OCI-M1 (cell line): ENCODE measurements around the gene SPDEF.

Experiments used
- DNase-seq: peaks from one replicate; lab custom pipeline; 2025; lab: John Stamatoyannopoulos, UW

Gene SPDEF

DNA sequence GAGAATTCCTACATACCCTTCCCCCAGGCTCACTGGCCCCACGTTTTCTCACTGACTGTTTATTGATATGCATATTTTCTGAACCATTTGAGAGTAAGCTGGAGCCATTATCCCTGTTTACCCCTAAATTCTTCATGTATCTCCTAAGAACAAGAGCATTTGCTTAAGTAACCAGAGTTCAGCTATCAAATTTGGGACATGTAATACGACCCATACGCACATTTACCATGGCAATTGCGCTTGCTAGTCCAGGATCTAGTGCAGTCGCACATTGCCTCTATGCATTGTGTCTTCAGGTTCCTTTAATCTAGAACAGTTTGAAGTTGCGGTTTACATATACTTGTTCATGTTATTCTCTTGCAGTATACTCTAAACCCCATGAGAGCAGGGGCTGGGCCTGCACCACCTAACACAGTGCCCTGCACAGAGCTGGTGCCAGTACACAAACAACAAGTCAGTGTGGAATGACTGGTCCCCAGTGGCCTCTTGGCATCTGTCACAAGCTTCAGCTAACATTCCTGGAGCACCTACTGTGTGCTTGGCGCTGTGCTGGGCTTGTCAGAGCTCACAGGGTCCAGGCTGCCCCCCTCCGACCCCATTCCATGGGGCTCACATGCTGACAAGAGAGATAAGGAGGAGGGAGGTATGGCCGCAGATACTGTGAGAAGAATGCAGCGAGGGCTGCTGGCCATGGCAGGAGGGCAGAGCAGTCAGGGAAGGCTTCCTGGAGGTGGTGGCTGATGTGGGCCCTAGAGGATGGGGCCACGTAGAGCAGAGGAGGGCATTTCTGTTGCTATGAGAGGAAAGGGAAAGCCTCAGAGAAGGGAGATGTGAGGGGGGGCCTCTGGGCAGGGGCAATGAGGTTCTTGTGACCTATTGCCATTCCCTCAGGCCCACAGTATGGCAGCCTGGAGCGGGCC, 28.1 kb downstream of the SPDEF start:
- DNase-seq: no peak

DNA sequence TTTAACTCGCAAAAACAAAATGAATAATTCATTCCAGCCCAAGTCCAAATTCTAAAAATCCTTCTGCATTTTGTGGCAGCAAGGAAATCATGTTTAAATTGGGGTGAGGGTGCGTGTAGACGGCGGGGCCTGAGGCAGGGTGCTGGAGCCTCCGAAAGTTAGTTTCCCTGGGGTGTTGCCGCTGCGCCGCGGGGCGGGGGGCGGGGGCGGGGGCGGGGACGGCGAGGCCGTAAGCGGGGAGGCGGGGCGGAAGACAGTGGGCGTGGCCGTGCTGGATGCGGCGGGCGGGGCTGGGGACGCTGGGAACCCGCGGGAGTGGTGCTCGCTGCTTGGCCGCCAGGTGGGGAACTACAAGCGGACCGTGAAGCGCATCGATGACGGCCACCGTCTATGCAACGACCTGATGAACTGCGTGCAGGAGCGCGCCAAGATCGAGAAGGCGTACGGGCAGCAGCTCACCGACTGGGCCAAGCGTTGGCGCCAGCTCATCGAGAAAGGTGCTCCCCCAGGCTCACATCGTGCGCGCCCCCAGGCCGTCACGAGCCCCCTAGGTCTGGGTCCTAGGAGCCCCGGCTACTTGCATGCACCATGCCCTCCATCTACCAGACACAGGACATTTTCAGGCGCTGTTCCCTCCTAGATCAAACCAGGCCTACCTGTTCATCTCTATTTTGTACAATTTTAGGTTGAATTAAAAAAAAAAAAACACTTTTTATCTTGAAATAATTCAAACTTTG, 29.0 kb downstream of the SPDEF start:
- DNase-seq: peak; percentile 96

DNA sequence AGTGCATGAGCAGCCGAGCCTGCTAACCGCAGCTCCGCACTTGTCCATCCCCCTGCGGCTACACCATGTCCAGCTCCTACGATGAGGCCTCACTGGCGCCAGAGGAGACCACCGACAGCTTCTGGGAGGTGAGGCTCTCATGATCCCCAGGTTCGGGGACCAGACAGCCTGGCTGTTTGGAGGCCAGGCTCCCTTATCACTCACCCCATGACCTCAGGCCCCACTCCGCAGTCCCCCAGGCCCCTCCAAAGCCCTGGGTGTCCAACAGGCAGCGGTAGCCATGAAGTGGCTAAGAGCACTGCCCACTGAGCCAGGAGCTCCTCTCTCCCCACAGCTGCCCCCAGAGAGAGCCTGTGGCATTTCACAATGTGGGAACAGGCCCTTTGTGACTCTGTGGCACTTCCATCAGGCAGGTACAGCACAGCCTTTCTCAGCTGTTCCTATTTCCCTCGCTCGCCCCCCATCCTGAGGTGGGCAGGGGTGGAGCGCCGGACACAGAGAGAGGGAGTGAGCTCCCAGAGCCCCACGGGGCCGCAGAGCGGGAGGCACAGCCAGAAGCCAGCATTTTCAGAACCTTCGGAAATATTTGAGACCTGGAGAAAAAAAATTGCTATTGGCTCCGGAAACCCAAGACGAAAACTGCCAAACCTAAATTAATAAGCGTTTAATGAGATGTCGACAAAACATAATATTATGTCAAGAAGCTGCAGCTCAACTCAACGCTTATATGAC, 29.7 kb downstream of the SPDEF start:
- no peak for DNase-seq

DNA sequence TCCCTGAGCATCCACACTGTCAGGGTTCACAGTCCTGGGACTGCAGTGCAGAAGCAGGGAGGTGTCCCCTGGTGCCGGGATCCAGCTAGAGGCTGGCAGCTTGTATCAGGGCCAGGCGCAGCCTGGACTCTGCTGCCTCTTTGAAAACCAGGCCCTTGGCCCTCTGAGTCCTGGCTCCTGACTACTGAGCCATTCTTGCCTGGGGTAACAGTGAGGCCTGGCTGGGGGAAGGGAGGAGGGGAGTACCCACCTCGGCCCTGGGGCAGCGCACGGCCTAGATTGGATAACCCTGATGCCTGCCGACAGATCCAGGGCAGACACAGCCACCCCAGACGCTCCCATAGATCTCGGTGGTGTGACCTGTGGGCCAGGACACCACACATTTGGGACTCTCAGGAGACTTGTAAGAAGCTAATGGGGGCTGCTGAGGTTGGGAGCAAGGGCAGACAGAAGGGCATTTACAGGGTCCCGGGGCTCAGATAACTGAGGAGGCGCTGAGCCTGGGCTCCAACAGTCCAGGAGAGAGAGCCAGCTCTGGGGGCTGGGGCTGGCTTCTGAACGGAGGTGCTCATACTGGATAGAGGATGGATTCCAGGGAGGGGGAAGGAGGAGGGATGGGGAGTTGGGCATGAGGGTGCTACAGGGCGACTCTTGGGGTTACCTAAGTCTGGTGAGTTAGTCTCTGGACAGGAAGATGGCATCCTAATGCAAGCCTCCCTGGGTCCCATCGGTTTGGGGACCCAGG, 30.5 kb downstream of the SPDEF start:
- no peak for DNase-seq

DNA sequence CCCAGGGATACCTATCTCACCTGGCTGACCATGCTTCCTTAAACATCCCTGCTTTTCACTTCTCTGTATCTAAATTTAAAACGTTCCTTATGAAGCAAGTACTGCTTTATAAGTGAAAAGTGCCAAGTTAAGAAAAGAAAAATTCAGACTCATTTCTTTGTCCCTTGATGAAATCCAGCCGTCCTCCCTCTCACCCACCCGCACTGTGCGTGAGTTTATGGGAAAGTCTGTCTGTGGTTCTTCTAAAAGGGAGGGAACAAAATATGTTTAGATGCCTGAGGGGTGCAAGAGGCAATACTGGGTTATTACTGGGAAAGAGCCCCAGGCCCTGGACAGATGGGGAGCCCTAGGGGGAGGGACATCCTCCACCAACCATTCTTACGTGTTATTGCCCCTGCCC, 31.2 kb downstream of the SPDEF start:
- no peak for DNase-seq

DNA sequence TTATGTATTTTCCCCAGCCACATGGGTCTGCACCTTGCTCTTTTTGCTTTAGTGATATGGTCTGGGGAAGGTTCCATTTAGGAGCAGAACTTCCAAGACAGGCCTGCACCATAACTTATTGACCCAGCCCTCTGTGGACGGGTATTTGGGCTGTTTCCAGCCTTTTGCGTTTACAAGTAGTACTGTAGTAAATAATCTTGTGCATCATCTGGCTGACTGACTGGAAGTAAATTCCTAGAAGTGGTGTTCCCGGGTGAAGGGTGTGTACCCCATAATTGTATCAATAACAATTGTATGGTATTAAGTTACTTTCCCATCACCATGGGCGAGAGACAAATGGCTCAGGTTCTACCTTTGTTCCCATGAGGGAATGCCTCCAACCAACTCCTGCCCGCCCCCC, 31.6 kb downstream of the SPDEF start:
- DNase-seq: no peak

DNA sequence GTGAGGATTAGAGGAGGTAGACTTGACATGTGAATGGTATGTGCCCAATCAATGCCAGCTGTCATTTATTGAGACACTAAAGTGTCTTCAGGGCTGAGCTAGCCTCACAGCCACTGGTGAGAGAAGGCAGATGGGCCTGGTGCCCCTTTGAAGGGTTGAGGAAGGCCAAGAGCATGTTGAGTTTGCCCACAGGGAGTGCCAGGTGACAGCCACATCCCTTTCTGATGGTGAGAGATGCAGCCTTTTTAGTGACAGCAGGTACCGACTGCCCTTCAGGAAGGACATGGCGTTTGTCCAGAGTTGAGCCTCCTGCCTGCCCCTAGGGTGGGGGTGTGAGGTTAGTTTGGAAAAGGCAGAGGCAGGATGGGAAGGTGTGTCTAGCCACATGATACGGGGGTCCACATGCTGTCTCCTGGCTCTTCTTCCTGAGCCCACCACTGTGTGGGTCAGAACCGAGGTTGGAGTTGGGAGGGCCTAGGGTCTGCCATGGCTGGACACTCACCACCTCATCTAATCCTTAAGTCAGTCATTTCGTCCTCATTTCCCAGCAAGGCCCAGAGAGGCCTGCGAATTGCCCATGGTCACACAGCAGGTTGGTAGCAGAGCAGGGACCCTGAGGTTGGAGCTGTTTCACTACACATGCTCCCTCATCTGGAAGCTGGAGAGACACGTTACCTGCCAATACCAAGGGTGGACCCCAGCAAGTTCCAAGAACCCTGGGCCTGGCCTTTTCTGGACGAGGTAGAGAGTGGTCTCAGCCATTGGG, 32.5 kb downstream of the SPDEF start:
- no peak for DNase-seq

DNA sequence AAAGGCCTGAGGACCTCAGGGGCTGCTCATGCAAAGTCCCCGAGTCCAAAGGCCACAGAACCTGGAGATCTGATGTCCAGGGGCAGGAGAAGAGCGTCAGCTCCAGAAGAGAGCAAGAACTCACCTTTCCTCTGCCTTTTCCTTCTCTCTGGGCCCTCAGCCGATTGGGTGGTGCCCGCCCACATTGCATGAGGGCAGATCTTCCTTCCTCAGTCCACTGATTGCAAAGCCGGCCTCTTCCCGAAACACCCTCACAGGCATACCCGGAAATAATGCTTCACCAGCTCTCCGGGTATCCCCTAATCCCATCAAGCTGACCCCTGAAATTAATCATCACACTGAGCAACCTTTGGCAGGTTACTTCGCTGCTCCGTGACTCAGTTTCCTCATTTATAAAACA, 33.4 kb downstream of the SPDEF start:
- DNase-seq: no peak

DNA sequence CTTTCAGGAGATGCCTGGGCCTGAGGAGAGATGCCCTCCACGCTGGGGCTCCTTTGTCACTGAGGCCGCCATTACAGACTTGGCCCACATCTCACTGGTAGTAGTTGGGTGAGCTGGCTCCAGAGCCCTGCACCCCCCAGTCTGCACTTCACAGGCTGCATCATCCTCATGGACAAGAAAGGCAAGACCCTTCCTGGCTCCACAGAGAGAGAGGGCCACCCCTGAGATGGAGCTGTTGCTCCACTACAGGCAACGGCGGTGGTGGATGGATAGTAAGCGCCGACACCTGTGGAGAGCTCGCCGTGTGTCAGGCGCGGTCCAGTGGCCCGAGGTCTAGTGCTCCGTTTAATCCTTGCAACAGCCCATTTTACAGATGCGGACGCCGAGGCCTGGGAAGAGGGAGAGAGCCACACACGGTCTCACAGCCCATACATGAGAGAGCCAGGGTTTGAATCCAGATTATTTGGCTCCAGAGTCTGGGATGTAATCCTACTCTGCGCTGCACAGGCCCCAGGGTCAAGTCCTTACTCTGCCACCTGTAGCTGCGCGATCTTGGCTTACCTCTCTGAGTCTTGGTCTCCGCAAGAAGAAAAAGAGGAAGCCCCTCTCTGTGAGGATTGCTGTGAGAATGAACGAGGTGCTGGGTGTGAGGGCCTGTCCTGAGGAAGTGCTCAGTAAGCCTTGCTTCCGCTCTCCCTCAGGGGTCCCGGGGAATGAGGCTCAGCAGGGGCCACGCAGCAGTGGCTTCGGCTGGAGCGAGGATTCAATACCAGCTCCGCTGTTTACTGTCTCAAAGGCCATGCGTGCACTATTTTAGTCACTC, 34.5 kb downstream of the SPDEF start:
- no peak for DNase-seq

DNA sequence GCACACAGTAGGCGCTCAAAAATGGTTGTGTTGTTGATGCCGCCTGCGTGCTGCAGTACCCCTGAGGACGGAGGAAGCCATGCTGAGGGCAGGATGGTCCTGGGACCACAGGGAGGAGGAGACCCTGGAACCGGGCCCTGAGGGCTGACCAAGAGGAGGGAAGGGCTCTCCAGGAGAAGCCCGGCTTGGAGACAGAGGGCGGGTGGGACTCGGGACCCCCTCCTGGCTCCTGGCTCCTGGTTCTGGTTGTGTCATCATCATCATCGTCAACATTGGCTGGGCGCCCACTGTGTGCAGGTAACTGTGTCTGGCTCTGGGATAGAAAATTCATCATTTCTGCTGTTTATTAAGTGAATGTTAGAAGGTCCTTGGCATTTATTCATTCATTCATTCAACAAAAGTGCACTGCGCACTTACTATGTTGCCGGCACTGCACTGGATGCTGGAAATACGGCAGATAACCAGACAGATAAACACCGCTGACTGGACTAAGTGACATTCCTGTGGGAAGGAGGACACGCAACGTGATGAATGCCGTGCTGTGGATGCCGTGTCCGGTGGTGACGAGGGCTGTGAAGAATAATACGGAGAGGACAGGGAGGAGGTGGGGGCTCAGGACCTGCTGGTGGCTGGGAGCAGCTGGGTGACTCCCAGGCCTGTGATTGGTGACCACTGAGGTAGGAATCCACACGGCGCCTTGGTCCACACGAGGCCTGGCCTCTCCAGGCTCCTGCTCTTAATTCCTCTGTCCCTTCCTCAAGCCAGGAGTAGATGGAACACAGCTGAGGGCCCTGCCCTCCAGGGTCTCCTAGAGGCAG, 35.3 kb downstream of the SPDEF start:
- no peak for DNase-seq

DNA sequence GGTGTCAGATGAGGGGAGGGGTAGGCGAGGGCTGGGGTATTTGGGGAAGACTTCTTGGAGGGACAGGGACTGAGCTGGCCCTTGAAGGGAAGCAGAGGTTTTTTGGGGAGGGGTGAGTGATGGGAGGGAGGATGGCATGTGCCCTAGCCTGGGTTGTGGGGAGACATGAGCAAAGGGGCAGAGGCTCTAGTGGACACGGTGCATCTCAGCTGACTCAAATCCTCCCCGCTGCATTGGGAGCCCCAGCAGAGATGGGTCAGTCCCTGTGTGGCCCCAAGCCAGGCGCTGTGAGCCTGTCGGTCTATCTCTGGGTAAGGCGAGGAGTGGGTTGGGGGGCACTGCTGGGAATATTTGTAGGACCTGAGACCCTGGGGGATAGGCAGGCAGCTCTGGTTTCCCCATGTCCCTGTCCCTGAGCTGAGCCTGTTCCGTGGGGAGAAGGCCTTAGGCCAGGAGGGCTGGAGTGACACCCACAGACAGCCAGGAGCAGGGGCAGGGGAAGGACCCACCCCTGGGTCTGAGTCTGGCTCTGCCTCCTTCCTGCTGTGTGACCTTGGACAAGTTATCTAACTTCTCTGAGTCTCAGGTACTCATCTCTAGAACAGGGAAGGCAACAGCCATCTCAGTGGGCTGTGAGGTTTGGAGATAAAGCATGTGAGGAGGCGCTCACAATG, 36.0 kb downstream of the SPDEF start:
- DNase-seq: no peak

DNA sequence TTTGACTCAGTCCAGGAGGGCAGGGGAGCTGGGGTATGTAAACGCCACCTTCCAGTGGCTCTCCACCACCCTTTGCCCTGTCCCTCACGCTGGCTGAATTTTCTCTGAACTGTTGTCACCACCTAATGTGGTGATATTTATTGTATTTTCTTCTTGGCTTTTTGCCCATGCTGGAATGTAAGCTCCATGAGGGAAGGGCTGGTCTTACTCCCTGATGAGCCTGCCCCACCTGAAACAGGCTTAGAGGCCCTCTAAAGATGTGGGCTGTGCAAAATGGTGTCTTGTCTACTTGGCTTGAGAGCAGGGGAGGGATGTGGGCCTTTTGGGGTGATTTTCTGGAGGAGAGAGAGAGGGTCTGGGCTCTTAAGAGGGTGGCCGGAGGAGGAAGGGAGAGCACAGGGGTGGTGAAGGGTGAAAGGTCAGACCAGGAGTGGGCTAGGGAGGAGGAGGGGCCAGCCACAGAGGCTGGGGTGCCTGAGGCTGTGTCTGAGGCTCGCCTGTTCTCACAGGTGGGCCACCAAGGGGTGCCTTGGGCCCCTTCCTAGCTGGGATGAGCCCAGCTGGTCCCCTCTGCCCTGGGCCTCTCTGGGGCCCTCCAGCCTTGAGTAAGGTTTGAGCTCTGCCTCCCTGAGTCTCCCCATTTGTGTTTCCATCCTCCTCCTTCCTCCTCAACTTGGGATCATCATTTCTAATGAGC, 37.3 kb downstream of the SPDEF start:
- no peak for DNase-seq

DNA sequence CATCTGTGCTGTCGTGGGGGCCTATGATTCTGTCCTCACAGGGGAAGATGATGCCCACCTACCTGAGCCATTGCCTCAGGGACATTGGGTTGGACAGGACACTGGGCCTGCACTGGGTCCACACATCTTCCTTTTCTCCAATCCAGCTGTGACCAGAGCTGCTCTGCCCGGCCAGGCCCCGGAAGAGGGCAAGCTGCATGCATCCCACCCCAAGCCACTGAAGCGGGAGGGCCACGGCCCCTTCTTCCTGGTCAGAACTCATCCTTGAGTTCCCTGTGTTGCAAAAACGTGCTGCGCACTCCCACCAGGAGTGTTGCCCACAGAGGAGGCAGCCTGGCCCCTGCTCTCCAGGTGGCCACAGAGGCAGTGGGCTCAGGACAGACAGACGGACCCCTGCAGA, 38.2 kb downstream of the SPDEF start:
- DNase-seq: no peak

DNA sequence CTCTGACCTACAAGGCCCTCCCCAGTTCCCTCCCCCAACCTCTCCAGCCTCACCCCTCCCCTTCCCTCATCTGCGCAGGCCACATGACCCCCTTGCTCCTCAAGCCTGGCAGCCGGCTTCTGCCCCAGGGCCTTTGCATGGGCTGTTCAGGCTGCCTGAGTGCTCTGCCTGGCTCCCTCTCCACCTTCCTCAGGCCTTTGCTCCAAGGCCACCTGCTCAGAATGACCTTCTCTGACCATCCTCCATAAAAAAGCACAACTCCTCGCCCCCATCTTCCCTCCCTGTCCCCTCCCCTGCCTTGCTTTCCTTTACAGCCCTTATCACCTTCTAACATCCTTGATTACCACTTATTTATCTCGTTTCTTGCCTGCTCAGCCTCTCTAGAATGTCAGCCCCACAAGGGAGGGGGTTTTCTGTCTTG, 38.7 kb downstream of the SPDEF start:
- DNase-seq: peak; percentile 34

DNA sequence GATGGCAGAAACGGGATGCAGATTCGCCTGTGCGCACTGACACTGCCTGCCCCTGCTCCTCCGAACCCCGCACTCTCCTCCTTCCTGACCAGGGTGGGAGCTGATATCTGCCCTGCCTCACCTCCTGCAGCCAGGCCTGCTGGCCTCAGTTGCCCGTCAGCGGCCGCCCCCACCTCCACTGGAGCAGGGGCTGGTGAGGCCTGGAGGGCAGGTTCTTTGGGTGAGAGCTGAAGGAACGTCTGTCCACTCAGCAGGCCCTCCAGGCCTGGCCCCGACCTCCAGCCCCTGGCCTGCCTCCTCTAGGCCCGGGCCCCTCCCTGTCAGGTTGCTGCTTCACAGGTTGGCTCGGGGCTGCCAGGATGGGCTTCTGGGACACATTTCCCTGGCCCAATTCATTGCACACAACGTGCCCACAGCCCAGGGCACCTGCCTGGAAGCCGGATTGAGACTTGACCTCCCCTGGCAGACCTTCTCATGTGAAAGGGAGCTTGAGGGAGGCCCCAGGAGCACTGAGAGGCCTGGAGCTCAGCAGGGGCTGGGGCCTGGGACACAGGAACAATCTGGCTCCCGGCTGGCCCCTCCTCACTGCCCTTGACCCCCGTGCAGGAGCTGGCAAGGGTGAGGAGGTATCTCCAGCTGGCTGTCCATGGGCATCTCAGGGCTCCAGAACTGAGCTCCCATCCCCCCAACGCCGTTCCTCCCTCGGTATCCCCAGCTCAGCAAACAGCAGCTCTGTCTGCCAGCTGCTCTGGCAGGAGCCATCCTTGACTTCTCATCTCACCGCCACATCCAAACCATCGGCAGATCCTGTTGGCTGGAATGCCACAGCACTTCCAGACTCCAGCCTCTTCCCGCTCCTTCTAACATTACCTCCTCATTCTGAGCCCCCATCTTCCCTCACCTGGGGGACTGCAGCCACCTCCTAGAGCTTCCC, 39.5 kb downstream of the SPDEF start:
- no peak for DNase-seq

DNA sequence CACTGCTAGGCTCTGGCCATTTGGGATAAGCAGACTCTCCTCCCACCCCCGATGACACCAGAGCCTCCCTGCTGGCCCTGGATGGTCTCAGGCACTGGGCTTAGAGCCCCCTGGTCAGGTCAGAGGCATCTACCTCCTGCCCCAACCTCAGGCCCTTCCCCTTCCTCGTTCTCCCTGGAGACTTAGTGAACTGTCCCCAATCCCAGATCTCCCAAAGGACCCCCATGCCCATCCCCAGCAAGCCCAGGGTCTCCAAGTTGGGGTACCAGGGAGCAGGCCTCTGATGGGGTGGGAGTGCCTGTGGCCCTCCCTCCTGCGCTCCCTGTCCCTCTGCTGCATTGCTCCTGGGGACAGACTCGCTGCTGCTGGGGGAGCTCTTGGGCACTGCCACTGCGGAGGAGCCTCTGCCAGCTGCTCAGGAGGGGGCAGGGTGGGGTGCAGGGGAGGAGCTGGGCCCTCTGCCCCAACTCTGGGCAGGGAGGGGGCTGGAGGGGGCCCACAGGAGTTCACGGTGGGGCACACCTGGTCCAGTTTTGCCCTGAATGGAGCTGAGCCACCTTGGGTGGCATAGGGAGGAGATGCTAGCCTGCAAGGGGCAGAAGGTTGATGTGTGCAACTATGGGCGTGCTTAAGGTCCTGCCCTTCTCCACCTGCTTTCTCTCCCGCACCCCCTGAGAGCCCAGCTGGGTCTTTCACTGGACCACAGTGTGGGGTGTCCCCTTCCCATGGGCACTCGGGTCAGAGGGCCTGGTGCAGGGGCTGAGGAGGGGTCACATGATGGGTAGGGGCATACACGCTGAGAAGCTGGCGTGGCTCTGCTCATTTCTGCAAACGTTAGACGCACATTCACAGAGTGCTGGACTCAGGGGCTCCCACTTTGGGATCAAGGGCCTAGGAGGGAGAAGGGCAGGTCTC, 40.4 kb downstream of the SPDEF start:
- no peak for DNase-seq
